ENCODE results near the gene PTGER2.

DNA sequence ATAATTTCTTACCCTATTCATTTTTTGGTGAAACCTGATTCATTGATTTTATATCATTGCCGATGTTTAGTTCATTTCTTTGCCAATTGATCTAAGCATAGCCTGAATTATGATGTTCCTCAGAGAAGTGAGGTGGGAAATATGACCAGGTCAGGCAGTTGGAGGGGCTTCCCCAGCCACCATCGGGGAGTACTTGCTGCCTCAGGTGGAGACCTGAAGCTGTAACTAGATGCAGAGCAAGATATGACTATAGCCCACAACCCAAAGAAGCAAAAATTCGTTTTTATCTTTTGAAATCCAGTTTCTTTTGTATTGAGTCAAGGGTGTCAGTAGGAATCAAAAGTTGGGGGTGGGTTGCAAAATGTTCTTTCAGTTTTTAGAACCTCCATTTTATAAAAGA is 38.7 kb upstream of the PTGER2 start:
- TF ChIP-seq, protein P1, sequence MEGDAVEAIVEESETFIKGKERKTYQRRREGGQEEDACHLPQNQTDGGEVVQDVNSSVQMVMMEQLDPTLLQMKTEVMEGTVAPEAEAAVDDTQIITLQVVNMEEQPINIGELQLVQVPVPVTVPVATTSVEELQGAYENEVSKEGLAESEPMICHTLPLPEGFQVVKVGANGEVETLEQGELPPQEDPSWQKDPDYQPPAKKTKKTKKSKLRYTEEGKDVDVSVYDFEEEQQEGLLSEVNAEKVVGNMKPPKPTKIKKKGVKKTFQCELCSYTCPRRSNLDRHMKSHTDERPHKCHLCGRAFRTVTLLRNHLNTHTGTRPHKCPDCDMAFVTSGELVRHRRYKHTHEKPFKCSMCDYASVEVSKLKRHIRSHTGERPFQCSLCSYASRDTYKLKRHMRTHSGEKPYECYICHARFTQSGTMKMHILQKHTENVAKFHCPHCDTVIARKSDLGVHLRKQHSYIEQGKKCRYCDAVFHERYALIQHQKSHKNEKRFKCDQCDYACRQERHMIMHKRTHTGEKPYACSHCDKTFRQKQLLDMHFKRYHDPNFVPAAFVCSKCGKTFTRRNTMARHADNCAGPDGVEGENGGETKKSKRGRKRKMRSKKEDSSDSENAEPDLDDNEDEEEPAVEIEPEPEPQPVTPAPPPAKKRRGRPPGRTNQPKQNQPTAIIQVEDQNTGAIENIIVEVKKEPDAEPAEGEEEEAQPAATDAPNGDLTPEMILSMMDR (conservative IDR thresholded peaks at IDR 0.05 in 1 of 2, IDR thresholded peaks at IDR 0.05 in 1 of 2; ENCODE audit: low read depth in 1 of 2, low read length in 2 of 2), result no peak
- no peak for TF ChIP-seq EZH2 (IDR thresholded peaks at IDR 0.05; ENCODE audit: low read length, missing control alignments)
